ENCODE data around the gene PIGQ. TPM values are rescaled to one million over a fixed set of nuclear protein-coding genes. Genes with fewer than 3 reads are reported as not detected.

The PIGQ gene
- total RNA-seq (20.5 and 22.3 TPM in 2 replicates), polyA plus RNA-seq (11.2 and 13.0 TPM in 2 replicates), polyA minus RNA-seq (ENCODE audit: low replicate concordance) (26.8 and 47.5 TPM in 2 replicates)
- polyA plus RNA-seq (2012) = 14.7 and 21.0 TPM in 2 replicates

DNA sequence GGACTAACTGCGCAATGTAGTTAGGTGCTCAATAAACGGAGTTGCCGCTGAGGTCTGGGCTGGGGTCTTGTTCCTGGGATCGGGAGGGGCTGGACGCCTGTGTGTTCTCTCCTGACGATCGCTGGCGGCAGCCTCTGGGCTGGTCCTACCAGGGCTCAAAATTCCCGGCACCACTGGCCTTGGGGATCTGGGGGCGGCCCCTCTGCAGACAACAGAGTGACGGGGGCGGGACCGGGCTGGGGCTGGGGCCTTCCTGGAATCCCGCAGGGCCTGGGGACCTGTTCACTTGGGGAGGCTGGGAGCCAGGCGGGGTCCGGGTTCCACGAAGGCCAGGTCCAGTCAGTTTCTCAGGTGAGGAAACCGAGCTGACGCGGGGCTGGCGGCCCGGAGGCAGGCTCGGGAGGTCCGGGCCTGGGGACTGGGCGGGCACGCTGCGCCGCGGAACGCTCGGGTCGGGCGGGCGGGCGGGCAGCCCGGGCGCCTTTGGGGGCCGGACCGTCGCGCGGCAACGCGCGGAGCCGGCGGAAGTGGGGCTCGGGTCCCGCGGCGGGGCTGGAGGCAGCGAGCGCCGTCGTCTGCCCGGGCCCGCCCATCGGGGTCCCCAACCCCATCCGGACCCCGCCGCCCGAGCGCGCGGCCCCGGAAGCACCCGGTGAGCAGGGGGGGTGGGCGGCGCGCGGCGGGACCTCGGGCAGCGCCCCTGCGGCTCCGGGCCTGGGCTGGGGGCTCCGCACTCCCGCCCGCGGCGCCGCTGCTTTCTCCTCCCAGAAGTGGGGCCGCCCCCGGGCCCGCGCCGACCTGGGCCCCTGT is at the start of gene PIGQ:
Gene PIGQ (plus strand): TSS at position 524 of the 810 bp plus-strand sequence. CDS start 4,107 bp downstream, outside the sequence.
- Histone ChIP-seq H3K27ac (ENCODE audit: insufficient read depth, low read length) (peak within 1 kb of the TSS; percentile 57), H3K36me3 (ENCODE audit: control insufficient read depth, insufficient read depth, low read length) (peaks cover 4% of the 10 kb centered on the region), H2AFZ (ENCODE audit: low read length) (peak within 1 kb of the TSS; percentile 55), H3K4me3 (replicated peaks in 1 of 4; ENCODE audit: control extremely low read depth in 1 of 4, insufficient read depth in 1 of 4, low read depth in 3 of 4, low read length in 4 of 4) (peak within 1 kb of the TSS; percentile 78 to 87 (median 82)), H3K4me2 (ENCODE audit: extremely low read depth, insufficient read depth, low read length) (peak within 1 kb of the TSS; percentile 88), H3K4me1 (ENCODE audit: control insufficient read depth, extremely low read depth, insufficient read depth, low read length) (peaks cover 17% of the 10 kb centered on the region), H4K20me1 (ENCODE audit: control insufficient read depth, extremely low read depth, insufficient read depth, low read length) (no peaks in the 10 kb centered on the region), H3K9me3 (ENCODE audit: control insufficient read depth, insufficient read depth, low read depth, low read length) (no peaks in the 10 kb centered on the region), H3K27me3 (ENCODE audit: control insufficient read depth, insufficient read depth, low read length) (no peaks in the 10 kb centered on the region), H3K9ac (ENCODE audit: insufficient read depth, low read length) (peak within 1 kb of the TSS; percentile 77), H3K79me2 (ENCODE audit: control insufficient read depth, insufficient read depth, low read length) (peaks cover 10% of the 10 kb centered on the region)
- no peak for TF ChIP-seq EZH2 (IDR thresholded peaks at IDR 0.05; ENCODE audit: low read length, missing control alignments)
- TF ChIP-seq, protein P1, sequence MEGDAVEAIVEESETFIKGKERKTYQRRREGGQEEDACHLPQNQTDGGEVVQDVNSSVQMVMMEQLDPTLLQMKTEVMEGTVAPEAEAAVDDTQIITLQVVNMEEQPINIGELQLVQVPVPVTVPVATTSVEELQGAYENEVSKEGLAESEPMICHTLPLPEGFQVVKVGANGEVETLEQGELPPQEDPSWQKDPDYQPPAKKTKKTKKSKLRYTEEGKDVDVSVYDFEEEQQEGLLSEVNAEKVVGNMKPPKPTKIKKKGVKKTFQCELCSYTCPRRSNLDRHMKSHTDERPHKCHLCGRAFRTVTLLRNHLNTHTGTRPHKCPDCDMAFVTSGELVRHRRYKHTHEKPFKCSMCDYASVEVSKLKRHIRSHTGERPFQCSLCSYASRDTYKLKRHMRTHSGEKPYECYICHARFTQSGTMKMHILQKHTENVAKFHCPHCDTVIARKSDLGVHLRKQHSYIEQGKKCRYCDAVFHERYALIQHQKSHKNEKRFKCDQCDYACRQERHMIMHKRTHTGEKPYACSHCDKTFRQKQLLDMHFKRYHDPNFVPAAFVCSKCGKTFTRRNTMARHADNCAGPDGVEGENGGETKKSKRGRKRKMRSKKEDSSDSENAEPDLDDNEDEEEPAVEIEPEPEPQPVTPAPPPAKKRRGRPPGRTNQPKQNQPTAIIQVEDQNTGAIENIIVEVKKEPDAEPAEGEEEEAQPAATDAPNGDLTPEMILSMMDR (conservative IDR thresholded peaks at IDR 0.05 in 1 of 2, IDR thresholded peaks at IDR 0.05 in 1 of 2; ENCODE audit: low read depth in 1 of 2, low read length in 2 of 2) = no peak
- DNase-seq (ENCODE audit: low read depth in 2 of 2) = peak; percentile 47 to 63

DNA sequence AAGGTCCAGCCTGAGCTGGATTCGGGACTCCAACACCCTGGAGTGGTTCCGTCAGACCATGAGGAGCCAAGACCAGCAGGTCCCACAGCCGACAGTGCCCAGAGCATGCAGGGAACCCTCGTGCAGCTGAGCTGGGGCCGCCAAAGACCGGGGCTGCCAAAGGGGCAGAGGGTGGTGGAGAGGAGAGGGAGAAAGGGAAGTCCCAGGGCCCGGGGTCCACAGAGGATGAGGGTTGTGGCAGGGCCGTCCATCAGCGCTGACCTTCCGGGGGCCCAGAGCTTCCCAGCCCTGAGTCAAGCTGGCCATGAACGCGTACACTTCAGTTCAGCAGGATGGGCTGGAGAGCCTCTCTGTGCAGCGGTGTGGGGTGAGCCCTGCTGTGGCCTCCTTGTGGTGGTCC is 48.9 kb upstream of the PIGQ start:
- Histone ChIP-seq H3K27ac (ENCODE audit: insufficient read depth, low read length) (no peak overlapping the region), H3K79me2 (ENCODE audit: control insufficient read depth, insufficient read depth, low read length) (peaks cover 1% of the 10 kb centered on the region), H3K4me3 (replicated peaks in 1 of 4; ENCODE audit: control extremely low read depth in 1 of 4, insufficient read depth in 1 of 4, low read depth in 3 of 4, low read length in 4 of 4) (no peak overlapping the region), H3K9ac (ENCODE audit: insufficient read depth, low read length) (no peak overlapping the region), H3K4me1 (ENCODE audit: control insufficient read depth, extremely low read depth, insufficient read depth, low read length) (peaks cover 8% of the 10 kb centered on the region), H3K9me3 (ENCODE audit: control insufficient read depth, insufficient read depth, low read depth, low read length) (no peaks in the 10 kb centered on the region), H4K20me1 (ENCODE audit: control insufficient read depth, extremely low read depth, insufficient read depth, low read length) (no peaks in the 10 kb centered on the region), H2AFZ (ENCODE audit: low read length) (no peak overlapping the region), H3K4me2 (ENCODE audit: extremely low read depth, insufficient read depth, low read length) (no peak overlapping the region), H3K36me3 (ENCODE audit: control insufficient read depth, insufficient read depth, low read length) (peaks cover 14% of the 10 kb centered on the region), H3K27me3 (ENCODE audit: control insufficient read depth, insufficient read depth, low read length) (no peaks in the 10 kb centered on the region)
- no peak for DNase-seq (ENCODE audit: low read depth in 2 of 2)
- TF ChIP-seq, protein P1 (conservative IDR thresholded peaks at IDR 0.05 in 1 of 2, IDR thresholded peaks at IDR 0.05 in 1 of 2; ENCODE audit: low read depth in 1 of 2, low read length in 2 of 2) = no peak
- no peak for TF ChIP-seq EZH2 (IDR thresholded peaks at IDR 0.05; ENCODE audit: low read length, missing control alignments)

DNA sequence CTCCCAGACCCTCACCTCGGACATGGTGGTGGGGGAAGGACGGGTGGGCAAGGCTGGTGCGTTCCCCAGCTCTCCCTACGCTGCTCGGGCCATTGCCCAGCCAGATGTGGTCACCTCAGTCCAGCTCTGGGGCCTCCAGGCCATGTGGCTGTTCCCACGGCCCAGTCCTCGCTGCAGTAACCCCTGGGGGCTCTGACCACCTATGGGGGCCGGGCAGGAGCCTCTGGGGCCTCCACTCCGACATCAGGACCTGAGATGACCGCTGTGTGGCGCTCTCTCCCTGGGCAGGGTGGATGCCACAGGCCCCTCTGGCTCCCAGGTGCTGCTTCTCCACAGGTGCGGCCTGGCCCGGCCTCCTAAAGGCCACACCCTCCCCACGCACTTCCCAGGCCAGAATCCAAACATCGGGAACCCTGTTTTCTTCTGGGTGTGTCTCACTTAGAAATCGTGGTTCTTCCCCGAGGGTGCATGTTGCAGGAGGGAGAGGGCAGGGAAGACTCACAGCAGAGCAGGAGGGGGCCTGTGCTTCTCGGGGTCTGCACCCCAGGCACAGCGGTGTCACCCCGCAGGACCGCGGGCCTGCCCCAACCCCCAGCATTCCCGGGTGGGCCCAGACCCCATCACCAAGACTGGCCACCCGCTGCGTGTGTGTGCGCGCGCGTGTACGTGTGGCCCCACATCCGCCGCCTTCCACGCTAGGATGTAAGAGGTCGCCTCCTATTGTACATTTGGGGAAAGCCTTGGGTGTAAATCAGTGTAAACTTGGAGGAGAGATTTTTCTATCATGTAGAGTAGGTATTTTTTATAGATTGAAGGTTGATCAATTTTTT is 48.2 kb upstream of the PIGQ start:
- Histone ChIP-seq H3K36me3 (ENCODE audit: control insufficient read depth, insufficient read depth, low read length) (peaks cover 14% of the 10 kb centered on the region), H2AFZ (ENCODE audit: low read length) (no peak overlapping the region), H3K4me3 (replicated peaks in 1 of 4; ENCODE audit: control extremely low read depth in 1 of 4, insufficient read depth in 1 of 4, low read depth in 3 of 4, low read length in 4 of 4) (no peak overlapping the region), H3K4me1 (ENCODE audit: control insufficient read depth, extremely low read depth, insufficient read depth, low read length) (peaks cover 14% of the 10 kb centered on the region), H3K4me2 (ENCODE audit: extremely low read depth, insufficient read depth, low read length) (no peak overlapping the region), H3K27me3 (ENCODE audit: control insufficient read depth, insufficient read depth, low read length) (no peaks in the 10 kb centered on the region), H4K20me1 (ENCODE audit: control insufficient read depth, extremely low read depth, insufficient read depth, low read length) (no peaks in the 10 kb centered on the region), H3K79me2 (ENCODE audit: control insufficient read depth, insufficient read depth, low read length) (peaks cover 9% of the 10 kb centered on the region), H3K27ac (ENCODE audit: insufficient read depth, low read length) (no peak overlapping the region), H3K9me3 (ENCODE audit: control insufficient read depth, insufficient read depth, low read depth, low read length) (no peaks in the 10 kb centered on the region), H3K9ac (ENCODE audit: insufficient read depth, low read length) (no peak overlapping the region)
- DNase-seq (ENCODE audit: low read depth in 2 of 2) = no peak
- TF ChIP-seq, protein P1 (conservative IDR thresholded peaks at IDR 0.05 in 1 of 2, IDR thresholded peaks at IDR 0.05 in 1 of 2; ENCODE audit: low read depth in 1 of 2, low read length in 2 of 2) = peak in 1 of 2 donors; percentile 24
- TF ChIP-seq EZH2 (IDR thresholded peaks at IDR 0.05; ENCODE audit: low read length, missing control alignments) = no peak
